Glutamatergic neuron (in vitro differentiated cells): ENCODE data around the gene CRACR2B. TPM values are rescaled to one million over a fixed set of nuclear protein-coding genes. Genes with fewer than 3 reads are reported as not detected.
A peak's percentile ranks its signal among the peaks of the same experiment; 100 is the strongest.

ENCODE experiments used
- DNase-seq: peaks from one replicate; pipeline ENCODE4 v3.0.0; 2022
- H3K27ac Mint-ChIP-seq: one replicate; pipeline ENCODE4 v1.8.0; 2020; ENCODE audit warnings: mild to moderate bottlenecking, mixed read lengths, inconsistent platforms; ENCODE audit not compliant: unreplicated experiment
- H3K27me3 Mint-ChIP-seq: one replicate; pipeline ENCODE4 v1.8.0; 2020; ENCODE audit warnings: mild to moderate bottlenecking, moderate library complexity, mixed read lengths, inconsistent platforms; ENCODE audit not compliant: unreplicated experiment
- H3K36me3 Mint-ChIP-seq: one replicate; pipeline ENCODE4 v1.8.0; 2020; ENCODE audit warnings: mild to moderate bottlenecking, mixed read lengths, inconsistent platforms; ENCODE audit not compliant: unreplicated experiment
- H3K4me1 Mint-ChIP-seq: one replicate; pipeline ENCODE4 v1.8.0; 2020; ENCODE audit warnings: mild to moderate bottlenecking, low read depth, mixed read lengths, inconsistent platforms; ENCODE audit not compliant: unreplicated experiment
- H3K4me3 Mint-ChIP-seq: one replicate; pipeline ENCODE4 v1.8.0; 2020; ENCODE audit warnings: mild to moderate bottlenecking, mixed read lengths, inconsistent platforms; ENCODE audit not compliant: unreplicated experiment
- H3K9me3 Mint-ChIP-seq: one replicate; pipeline ENCODE4 v1.8.0; 2020; ENCODE audit warnings: mild to moderate bottlenecking, moderate library complexity, mixed read lengths, inconsistent platforms; ENCODE audit not compliant: unreplicated experiment
- total RNA-seq: library from RNA; stranded (reverse); fragmentation: NEBNext Ultra II Directional; extraction: Animal tissue kit (Norgen Biotek cat#: 25700); gene quantifications from one replicate; pipeline ENCODE4 v1.2.1, GENCODE V29; 2021; ENCODE audit not compliant: unreplicated experiment
- TF ChIP-seq, protein P1 (sequence below): fragments of 200-600 bp; sonication (generic); IDR thresholded peaks from one replicate; pipeline ENCODE4 v1.5.0; 2021; ENCODE audit not compliant: partially characterized antibody, unreplicated experiment

The CRACR2B gene
- total RNA-seq, 1 donor from 2014 or later: 19.7 TPM

DNA sequence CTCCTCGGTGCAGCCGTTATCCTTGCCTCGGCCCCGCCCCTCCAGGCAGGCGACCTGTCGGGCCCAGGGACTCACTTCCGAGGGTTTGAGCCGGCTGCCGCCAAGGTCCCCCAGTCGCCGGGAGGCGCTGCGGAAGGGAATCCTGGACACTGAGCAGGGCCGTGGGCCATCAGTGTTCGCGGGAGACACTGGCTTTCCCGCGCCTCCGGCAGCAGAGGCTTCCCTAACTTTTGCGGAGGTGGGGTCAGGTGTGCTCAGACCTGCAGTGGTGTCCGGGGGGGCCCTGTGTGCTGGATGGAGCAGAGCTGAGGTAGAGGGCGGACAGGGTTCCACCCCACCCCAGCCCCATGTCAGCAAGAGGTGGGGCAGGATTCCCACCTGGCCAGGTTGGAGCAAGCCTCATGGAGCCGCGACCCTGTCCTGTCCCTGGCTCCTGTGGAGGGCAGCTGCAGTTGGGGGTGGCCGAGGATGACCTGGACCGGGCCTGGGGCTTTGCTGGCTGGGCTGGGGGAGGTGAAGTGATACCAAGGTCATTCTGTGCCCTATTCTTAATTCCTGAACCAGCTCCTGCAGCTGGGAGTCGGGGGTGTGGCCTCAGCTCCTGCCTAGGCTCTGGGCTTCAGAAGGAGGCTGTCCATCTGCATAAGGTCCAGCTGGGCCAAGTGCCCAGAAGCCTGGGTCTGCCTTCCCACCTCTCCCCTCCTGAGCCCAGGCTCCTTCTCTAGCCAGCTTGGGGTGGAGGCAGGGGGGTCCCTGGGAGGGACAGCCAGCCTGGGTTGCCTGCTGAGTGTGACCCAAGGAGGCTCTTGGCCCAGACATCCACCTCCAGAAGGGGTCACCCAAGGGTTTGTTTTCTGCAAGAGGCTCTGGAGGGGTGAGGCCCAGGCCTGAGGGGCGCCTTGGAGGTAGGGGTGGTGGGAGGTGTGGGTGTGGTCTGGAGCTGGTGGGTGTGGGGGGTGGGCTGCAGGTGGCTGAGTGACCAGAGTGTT lies 23.4 kb downstream of the CRACR2B start:
- peaks cover 4% of the 10 kb centered on the region for H3K9me3 Mint-ChIP-seq
- H3K27ac Mint-ChIP-seq: no peak overlapping the region
- TF ChIP-seq, protein P1, sequence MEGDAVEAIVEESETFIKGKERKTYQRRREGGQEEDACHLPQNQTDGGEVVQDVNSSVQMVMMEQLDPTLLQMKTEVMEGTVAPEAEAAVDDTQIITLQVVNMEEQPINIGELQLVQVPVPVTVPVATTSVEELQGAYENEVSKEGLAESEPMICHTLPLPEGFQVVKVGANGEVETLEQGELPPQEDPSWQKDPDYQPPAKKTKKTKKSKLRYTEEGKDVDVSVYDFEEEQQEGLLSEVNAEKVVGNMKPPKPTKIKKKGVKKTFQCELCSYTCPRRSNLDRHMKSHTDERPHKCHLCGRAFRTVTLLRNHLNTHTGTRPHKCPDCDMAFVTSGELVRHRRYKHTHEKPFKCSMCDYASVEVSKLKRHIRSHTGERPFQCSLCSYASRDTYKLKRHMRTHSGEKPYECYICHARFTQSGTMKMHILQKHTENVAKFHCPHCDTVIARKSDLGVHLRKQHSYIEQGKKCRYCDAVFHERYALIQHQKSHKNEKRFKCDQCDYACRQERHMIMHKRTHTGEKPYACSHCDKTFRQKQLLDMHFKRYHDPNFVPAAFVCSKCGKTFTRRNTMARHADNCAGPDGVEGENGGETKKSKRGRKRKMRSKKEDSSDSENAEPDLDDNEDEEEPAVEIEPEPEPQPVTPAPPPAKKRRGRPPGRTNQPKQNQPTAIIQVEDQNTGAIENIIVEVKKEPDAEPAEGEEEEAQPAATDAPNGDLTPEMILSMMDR: no peak
- peaks cover 3% of the 10 kb centered on the region for H3K27me3 Mint-ChIP-seq
- H3K36me3 Mint-ChIP-seq: no peaks in the 10 kb centered on the region
- H3K4me1 Mint-ChIP-seq: peaks cover 4% of the 10 kb centered on the region
- H3K4me3 Mint-ChIP-seq: peak overlapping the region; percentile 76
- peak; percentile 69 for DNase-seq

DNA sequence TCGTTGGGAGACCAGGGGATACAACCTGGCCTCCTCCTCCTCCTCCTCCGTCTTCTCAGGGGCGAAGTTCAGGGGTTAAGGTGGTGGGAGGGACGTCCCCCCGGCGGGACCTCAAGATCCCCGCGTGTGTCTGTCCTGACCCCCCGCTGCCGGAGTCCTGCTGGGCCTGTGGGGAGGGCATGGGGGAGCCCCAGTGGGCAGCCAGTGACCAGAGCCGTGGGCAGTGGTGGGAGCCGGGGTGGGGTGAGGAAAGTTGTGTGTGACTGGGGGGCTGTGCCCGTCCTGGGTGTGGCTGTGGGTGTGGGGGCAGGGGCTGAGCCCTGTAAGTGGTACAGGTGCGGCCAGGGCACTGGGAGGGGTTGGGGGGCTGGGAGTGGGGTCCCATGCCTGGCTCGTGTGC lies 25.0 kb downstream of the CRACR2B start:
- Mint-ChIP-seq H3K4me3 (no peak overlapping the region), H3K27me3 (peaks cover 12% of the 10 kb centered on the region), H3K9me3 (peaks cover 11% of the 10 kb centered on the region), H3K4me1 (peaks cover 13% of the 10 kb centered on the region), H3K27ac (no peak overlapping the region), H3K36me3 (no peaks in the 10 kb centered on the region)
- TF ChIP-seq, protein P1: no peak
- DNase-seq: no peak

DNA sequence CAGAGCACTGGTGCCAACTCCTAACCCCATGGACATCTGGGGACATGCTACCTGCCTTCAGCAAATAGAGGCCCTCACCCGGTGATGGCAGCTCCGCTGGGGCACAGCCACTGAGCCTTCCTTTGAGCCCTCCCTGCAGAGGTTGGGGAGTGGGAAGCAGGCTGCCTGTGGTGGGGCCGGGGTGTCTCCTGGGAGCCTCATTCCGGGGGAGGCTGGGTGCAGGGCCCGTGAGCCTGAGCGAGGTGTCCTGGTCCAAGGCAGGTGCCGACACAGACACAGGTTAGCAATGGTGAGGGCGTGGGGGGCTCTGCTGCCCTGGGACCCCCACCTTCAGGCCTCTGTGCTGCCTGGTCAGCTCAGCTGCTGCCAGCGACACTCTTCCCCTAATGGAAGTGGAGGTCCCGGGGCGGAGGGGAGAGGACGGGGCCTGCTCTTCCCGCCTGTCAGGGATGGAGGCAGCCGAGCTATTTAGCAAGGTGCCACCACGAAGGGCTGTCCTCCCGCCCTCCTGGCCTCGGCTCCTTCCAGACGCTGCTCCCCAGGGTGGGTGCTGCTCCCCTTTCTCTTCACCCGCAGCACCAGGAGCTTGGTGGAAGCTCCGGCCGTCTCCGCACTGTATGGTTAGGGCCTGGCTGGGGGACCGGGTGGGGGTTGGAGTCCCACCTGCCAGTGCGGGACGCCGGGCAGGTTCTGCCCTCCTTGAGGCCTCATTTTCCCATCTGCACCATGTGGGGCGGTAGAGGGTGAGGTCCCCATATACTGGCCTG lies 26.1 kb downstream of the CRACR2B start:
- Mint-ChIP-seq H3K36me3 (no peaks in the 10 kb centered on the region), H3K4me3 (no peak overlapping the region), H3K27ac (no peak overlapping the region), H3K9me3 (peaks cover 11% of the 10 kb centered on the region), H3K4me1 (peaks cover 20% of the 10 kb centered on the region), H3K27me3 (peaks cover 15% of the 10 kb centered on the region)
- TF ChIP-seq, protein P1: no peak
- no peak for DNase-seq

DNA sequence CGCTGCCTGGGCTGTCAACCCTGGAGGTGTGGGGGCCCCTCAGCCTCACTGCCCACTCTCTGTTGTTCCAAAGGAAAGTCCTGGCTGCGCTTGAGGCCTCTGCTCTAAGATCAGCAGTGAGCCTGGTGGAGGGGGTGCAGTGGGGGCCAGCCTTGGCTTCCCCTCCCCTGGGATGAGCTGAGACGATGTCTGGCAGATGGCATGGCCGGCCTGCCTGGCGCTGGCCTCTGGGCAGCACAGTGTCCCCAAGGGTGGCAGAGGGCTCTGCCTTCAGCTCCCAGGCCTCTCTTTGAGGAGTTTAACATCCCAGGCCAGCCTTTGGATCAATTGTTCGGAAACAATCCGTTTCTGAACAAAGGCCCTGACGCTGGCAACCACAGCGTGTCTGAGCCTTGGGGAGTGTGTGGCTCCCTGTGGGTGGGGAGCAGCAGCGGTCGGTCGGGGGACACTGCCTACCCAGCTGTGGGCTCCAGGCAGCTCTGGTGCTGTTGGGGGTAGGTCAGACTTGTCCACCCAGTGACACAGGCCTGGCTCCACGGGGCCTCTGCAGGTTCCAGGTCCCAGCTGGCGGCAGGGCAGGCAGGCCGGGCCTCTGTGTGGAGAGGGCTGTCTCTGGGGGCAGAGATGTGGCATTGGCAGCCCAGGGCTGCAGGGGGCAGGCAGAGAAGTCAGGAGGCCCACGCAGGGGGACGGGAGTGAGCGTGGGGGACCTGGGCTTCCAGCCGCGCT lies 27.0 kb downstream of the CRACR2B start:
- no peaks in the 10 kb centered on the region for H3K36me3 Mint-ChIP-seq
- H3K4me3 Mint-ChIP-seq: no peak overlapping the region
- TF ChIP-seq, protein P1: no peak
- peaks cover 22% of the 10 kb centered on the region for H3K4me1 Mint-ChIP-seq
- peak overlapping the region; percentile 55 for H3K27ac Mint-ChIP-seq
- peaks cover 18% of the 10 kb centered on the region for H3K27me3 Mint-ChIP-seq
- H3K9me3 Mint-ChIP-seq: peaks cover 14% of the 10 kb centered on the region
- no peak for DNase-seq
